Cardiac muscle cell (in vitro differentiated cells and primary cell): ENCODE data around the gene NEDD4L. TPM values are rescaled to one million over a fixed set of nuclear protein-coding genes. Genes with fewer than 3 reads are reported as not detected.

ENCODE experiments used
- DNase-seq, 2 donors: peaks; one replicate each; pipeline versions ENCODE4 v3.0.0 to v3.0.0-alpha.2; 2010 to 2017; ENCODE audit warnings: low read depth in 1 of 2, low spot score in 1 of 2
- H3K27ac ChIP-seq: fragments of 200-600 bp; sonication (generic); 2 replicates; pipeline ENCODE4 v1.5.1; 2016
- H3K27me3 ChIP-seq: fragments of 200-600 bp; sonication (generic); 2 replicates; pipeline ENCODE4 v1.6.0; 2016; ENCODE audit warnings: control low read depth
- H3K36me3 ChIP-seq: fragments of 200-600 bp; sonication (generic); 2 replicates; pipeline ENCODE4 v1.5.1; 2016; ENCODE audit warnings: control low read depth
- H3K4me1 ChIP-seq: fragments of 200-600 bp; sonication (generic); 2 replicates; pipeline ENCODE4 v1.8.1; 2017; ENCODE audit warnings: low read depth, mild to moderate bottlenecking, mixed run types
- H3K4me3 ChIP-seq: fragments of 200-600 bp; sonication (generic); 2 replicates; pipeline ENCODE4 v1.5.1; 2016; ENCODE audit warnings: mild to moderate bottlenecking
- H3K9me3 ChIP-seq: fragments of 200-600 bp; sonication (generic); 2 replicates; pipeline ENCODE4 v1.5.1; 2017; ENCODE audit warnings: low read depth, mild to moderate bottlenecking, control low read depth
- CTCF ChIP-seq: IDR thresholded peaks from 2 replicates; pipeline ENCODE4 v1.5.1; 2012; ENCODE audit warnings: low read depth, mild to moderate bottlenecking, low read length
- polyA plus RNA-seq: library from polyadenylated mRNA; unstranded; fragments of >200 nt; fragmentation: Nextera tagmentation; extraction: Ambion mirVana; gene quantifications from 2 replicates; pipeline ENCODE4 v1.2.1, GENCODE V29; 2016
- total RNA-seq: library from RNA; depleted of rRNA; stranded (reverse); fragments of >200 nt; gene quantifications from 2 replicates; pipeline ENCODE4 v1.2.3, GENCODE V29; 2016

The NEDD4L gene
- total and polyA plus RNA-seq, 2 experiments from 2014 or later, result 30.8 to 40.5 TPM

GRCh38 chr18:58396144-58396543, 352.1 kb downstream of the NEDD4L start:
- Histone ChIP-seq H3K4me3 (no peak overlapping the region), H3K4me1 (no peaks in the 10 kb centered on the region), H3K27me3 (no peaks in the 10 kb centered on the region), H3K36me3 (peaks cover 10% of the 10 kb centered on the region), H3K27ac (no peak overlapping the region), H3K9me3 (no peaks in the 10 kb centered on the region)
- DNase-seq, result no peak
- TF ChIP-seq CTCF, result no peak

GRCh38 chr18:58396966-58397365, 352.9 kb downstream of the NEDD4L start:
- H3K27me3 ChIP-seq, result no peaks in the 10 kb centered on the region
- DNase-seq, result peak in 1 of 2 donors; percentile 25
- H3K36me3 ChIP-seq, result peaks cover 9% of the 10 kb centered on the region
- H3K4me1 ChIP-seq, result peaks cover under 1% of the 10 kb centered on the region
- no peak for TF ChIP-seq CTCF
- H3K27ac ChIP-seq, result no peak overlapping the region
- no peaks in the 10 kb centered on the region for H3K9me3 ChIP-seq
- H3K4me3 ChIP-seq, result no peak overlapping the region

GRCh38 chr18:58397385-58398132, 353.5 kb downstream of the NEDD4L start:
- H3K27me3 ChIP-seq, result no peaks in the 10 kb centered on the region
- H3K27ac ChIP-seq, result no peak overlapping the region
- no peak for TF ChIP-seq CTCF
- peaks cover 9% of the 10 kb centered on the region for H3K36me3 ChIP-seq
- H3K4me3 ChIP-seq, result no peak overlapping the region
- no peaks in the 10 kb centered on the region for H3K9me3 ChIP-seq
- no peak for DNase-seq
- peaks cover 6% of the 10 kb centered on the region for H3K4me1 ChIP-seq

- H3K27me3 ChIP-seq, result no peaks in the 10 kb centered on the region
- H3K27ac ChIP-seq, result no peak overlapping the region
- H3K36me3 ChIP-seq, result peaks cover 9% of the 10 kb centered on the region
- TF ChIP-seq CTCF, result no peak
- peaks cover 17% of the 10 kb centered on the region for H3K4me1 ChIP-seq
- no peaks in the 10 kb centered on the region for H3K9me3 ChIP-seq
- H3K4me3 ChIP-seq, result no peak overlapping the region
- no peak for DNase-seq
Measured at GRCh38 chr18:58398648-58399398, 354.8 kb downstream of the NEDD4L start.

GRCh38 chr18:58400331-58400870, 356.4 kb downstream of the NEDD4L start:
- Histone ChIP-seq H3K27me3 (no peaks in the 10 kb centered on the region), H3K4me1 (peaks cover 17% of the 10 kb centered on the region), H3K4me3 (no peak overlapping the region), H3K9me3 (no peaks in the 10 kb centered on the region), H3K36me3 (peaks cover 9% of the 10 kb centered on the region), H3K27ac (no peak overlapping the region)
- peak in 1 of 2 donors; percentile 18 for DNase-seq
- TF ChIP-seq CTCF, result no peak
